NOMO-1 treated with DMSO at 0.1 percent for 48 hours (cell line): Measurements from ENCODE around the gene SIT1.
A peak's percentile ranks its signal among the peaks of the same experiment; 100 is the strongest.

Experiments used
- DNase-seq: peaks from one replicate; lab custom pipeline; 2025; ENCODE audit not compliant: unreplicated experiment; lab: John Stamatoyannopoulos, UW

SIT1 gene

DNA sequence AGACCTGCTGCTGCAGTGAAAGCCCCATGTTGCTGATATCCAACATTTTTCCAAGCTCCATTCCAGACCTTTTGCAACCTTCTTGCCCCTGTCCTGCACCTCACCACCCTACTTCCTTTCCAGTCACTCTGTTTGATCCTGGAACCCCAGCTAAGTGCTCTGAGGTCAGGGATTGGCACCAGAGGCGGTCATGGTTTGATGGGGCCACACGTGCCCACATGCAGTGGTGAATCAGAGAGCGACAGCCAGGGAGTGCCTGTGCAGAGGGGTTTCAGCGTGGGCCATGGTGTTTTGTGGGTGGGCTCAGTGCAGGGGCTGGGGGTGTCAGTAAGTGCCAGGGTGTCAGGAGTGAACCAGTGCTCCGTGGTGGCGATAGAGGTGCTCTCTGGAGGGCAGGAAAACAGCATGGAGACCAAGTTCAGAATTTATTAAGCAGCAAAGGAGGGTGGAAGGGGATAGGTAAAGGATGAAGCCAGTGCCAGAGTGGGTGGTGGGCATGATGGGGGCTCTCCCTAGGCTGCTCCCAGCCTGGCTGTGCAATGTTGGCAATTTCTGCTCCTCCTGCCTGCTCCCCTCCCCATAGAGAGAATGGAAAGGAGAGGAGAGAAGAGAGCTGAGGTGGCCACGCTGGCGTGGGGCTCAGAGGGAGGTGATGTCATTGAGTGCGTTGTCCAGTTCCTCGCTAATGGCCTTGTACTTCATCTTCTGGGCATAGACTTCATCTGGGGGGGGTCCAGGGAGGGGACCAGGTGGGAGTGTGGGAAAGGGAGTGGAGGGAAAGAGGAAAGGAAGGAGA is 32.0 kb upstream of the SIT1 start:
- DNase-seq = no peak

DNA sequence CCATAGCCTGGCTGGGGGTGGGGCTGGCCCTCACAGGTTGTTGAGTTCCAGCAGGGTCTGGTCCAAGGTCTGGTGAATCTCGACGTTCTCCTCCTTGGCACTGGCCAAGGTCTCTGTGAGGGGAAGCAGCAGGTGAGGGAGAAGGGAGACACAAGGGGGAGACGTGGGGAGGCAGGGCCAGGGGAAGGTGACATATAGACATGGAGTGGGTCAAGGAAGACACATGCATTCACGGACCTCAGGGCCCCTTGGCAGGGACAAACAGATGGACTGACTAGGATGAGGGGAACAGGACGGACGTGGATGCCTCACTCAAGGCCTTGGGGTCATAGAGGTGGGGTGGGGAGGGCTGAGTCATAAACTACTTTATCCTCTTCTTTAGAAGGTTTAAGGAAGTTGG is 31.3 kb upstream of the SIT1 start:
- DNase-seq = no peak

DNA sequence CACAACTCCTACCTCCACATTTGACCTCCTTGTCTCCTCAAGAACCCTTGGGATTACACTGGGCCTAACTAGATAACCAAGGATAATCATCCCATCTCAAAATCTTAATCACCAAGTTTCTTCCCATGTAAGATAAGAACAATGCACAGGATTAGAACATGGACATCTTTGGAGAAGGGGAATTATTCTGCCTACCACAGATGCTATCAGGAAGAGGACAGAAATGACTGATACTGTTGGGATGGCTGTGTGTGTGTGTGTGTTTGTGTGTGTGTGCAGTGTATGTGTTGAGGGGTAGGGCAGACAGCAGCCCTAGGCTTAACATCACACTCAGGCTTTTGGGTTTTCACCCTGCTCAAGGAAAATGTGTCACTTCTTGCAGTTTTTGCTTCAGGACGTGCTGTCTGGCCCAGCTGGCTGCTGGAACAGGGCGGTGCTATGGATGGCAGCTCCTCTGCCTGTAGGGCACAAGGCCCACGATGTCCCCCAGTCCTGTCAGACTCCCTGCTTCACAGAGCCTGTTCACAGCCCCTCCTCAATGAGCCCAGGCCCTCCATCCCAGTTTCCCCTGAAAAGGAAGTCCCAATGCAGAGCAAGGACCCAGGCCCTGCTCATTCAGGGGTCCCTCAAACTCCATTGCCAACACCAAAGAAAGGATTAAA is 30.7 kb upstream of the SIT1 start:
- no peak for DNase-seq

DNA sequence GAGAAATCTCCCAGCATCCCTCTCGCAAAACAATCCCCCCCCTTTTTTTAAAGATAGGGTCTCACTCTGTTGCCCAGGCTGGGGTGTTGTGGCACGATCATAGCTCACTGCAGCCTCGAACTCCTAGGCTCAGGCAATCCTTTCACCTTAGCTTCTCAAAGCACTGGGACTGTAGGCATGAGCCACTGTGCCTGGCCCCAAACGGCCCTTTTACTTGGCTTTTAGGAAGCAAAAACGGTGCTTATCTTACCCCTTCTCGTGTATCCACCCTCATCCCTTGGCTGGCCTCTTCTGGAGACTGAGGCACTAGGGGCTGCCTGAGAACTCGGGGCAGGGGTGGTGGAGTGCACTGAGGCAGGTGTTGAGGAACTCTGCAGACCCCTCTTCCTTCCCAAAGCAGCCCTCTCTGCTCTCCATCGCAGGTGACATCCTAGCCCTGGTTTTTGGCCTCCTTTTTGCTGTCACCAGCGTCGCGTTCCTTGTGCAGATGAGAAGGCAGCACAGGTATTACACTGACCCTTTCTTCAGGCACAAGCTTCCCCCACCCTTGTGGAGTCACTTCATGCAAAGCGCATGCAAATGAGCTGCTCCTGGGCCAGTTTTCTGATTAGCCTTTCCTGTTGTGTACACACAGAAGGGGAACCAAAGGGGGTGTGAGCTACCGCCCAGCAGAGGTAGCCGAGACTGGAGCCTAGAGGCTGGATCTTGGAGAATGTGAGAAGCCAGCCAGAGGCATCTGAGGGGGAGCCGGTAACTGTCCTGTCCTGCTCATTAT is 29.8 kb upstream of the SIT1 start:
- no peak for DNase-seq

DNA sequence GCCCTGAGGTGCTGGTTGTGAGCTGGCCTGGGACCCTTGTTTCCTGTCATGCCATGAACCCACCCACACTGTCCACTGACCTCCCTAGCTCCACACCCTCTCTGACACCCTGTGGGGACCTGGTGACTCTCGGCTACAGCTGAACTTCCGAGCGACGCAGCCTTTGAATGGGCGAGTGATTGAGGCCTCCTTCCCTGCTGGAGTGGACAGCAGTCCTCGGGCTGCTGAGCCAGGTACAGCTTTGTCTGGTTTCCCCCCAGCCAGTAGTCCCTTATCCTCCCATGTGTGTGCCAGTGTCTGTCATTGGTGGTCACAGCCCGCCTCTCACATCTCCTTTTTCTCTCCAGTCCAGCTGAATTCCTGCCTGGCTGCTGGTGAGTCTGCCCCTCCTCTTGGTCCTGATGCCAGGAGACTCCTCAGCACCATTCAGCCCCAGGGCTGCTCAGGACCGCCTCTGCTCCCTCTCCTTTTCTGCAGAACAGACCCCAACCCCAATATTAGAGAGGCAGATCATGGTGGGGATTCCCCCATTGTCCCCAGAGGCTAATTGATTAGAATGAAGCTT is 29.1 kb upstream of the SIT1 start:
- DNase-seq = no peak

DNA sequence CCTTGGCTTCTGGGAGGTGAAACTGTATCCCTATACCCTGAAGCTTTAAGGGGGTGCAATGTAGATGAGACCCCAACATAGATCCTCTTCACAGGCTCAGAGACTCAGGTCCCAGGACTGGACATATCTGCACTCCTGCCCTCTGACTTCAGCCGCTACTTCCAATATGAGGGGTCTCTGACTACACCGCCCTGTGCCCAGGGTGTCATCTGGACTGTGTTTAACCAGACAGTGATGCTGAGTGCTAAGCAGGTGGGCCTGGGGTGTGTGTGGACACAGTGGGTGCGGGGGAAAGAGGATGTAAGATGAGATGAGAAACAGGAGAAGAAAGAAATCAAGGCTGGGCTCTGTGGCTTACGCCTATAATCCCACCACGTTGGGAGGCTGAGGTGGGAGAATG is 28.4 kb upstream of the SIT1 start:
- no peak for DNase-seq

DNA sequence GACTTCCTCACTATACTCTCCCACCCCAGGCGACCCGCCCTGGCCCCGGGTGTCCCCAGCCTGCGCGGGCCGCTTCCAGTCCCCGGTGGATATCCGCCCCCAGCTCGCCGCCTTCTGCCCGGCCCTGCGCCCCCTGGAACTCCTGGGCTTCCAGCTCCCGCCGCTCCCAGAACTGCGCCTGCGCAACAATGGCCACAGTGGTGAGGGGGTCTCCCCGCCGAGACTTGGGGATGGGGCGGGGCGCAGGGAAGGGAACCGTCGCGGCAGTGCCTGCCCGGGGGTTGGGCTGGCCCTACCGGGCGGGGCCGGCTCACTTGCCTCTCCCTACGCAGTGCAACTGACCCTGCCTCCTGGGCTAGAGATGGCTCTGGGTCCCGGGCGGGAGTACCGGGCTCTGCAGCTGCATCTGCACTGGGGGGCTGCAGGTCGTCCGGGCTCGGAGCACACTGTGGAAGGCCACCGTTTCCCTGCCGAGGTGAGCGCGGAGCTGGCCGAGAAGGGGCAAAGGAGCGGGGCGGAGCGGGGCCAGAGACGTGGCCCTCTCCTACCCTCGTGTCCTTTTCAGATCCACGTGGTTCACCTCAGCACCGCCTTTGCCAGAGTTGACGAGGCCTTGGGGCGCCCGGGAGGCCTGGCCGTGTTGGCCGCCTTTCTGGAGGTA is 25.1 kb upstream of the SIT1 start:
- no peak for DNase-seq

DNA sequence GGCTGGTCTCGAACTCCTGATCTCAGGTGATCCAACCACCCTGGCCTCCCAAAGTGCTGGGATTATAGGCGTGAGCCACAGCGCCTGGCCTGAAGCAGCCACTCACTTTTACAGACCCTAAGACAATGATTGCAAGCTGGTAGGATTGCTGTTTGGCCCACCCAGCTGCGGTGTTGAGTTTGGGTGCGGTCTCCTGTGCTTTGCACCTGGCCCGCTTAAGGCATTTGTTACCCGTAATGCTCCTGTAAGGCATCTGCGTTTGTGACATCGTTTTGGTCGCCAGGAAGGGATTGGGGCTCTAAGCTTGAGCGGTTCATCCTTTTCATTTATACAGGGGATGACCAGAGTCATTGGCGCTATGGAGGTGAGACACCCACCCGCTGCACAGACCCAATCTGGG is 24.5 kb upstream of the SIT1 start:
- DNase-seq = no peak

DNA sequence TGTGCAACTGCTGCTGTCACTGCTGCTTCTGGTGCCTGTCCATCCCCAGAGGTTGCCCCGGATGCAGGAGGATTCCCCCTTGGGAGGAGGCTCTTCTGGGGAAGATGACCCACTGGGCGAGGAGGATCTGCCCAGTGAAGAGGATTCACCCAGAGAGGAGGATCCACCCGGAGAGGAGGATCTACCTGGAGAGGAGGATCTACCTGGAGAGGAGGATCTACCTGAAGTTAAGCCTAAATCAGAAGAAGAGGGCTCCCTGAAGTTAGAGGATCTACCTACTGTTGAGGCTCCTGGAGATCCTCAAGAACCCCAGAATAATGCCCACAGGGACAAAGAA is 23.3 kb upstream of the SIT1 start:
- DNase-seq = no peak

DNA sequence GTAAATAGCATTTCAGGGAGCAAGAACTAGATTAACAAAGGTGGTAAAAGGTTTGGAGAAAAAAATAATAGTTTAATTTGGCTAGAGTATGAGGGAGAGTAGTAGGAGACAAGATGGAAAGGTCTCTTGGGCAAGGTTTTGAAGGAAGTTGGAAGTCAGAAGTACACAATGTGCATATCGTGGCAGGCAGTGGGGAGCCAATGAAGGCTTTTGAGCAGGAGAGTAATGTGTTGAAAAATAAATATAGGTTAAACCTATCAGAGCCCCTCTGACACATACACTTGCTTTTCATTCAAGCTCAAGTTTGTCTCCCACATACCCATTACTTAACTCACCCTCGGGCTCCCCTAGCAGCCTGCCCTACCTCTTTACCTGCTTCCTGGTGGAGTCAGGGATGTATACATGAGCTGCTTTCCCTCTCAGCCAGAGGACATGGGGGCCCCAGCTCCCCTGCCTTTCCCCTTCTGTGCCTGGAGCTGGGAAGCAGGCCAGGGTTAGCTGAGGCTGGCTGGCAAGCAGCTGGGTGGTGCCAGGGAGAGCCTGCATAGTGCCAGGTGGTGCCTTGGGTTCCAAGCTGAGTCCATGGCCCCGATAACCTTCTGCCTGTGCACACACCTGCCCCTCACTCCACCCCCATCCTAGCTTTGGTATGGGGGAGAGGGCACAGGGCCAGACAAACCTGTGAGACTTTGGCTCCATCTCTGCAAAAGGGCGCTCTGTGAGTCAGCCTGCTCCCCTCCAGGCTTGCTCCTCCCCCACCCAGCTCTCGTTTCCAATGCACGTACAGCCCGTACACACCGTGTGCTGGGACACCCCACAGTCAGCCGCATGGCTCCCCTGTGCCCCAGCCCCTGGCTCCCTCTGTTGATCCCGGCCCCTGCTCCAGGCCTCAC is 22.6 kb upstream of the SIT1 start, which contains the start of gene CA9:
TSS of gene CA9 (plus strand) at position 797 of the 893 bp plus-strand sequence. CDS start at position 829, 32 bp downstream.
- DNase-seq = no peak

DNA sequence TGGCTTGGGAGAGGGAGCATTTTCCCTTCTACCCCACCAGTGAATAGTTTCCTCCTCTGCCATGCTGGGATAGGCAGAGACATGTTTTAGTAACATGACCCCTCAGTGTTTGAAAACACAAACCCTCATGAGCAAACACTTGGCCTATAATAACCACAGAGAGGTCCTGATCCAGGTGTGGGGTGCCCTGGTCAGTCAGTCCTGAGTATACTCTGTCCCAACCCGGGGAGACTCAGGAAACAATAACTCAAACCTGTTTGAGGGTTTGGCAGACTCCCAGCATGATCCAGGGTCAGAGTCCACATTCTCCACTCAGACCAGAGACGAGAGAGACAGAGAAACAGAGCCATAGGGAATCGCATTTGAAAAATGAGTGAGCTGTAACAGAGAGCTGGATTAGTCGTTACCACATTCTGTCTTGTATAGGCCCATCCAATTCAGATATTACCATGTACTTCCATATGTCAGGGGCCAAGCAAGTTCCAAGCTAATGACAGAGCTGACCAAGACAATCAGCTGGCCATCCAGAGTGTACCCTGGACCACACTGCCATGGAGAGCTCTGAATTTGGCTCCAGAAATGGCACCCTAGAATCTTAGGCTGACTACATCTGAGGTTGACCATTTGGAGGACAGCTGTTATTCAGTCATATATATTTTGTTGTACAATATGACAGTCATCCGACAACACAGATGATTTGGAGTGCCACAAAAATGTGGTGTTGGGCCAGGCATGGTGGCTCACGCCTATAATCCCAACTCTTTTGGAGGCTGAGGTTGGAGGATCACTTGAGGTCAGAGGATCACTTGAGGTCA is 18.8 kb upstream of the SIT1 start:
- no peak for DNase-seq

DNA sequence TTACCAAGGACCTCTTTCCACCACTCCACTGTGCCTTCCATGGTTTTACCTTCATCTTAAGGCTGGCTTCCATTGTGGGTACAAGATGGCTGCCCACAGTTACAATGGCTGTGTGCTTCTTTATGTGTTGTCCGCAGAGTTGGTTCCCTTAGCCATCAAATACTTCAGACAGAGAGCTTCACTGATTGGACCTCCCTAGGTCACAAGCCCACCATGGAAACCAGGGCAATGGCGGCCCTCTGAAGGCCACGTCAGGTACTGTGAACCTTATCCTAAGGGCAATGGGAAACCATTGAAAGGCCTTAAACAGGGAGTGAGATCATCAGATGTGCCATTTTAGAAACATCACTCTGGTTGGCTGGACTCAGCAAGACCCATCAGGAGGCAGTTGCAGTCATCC is 17.2 kb upstream of the SIT1 start:
- no peak for DNase-seq

DNA sequence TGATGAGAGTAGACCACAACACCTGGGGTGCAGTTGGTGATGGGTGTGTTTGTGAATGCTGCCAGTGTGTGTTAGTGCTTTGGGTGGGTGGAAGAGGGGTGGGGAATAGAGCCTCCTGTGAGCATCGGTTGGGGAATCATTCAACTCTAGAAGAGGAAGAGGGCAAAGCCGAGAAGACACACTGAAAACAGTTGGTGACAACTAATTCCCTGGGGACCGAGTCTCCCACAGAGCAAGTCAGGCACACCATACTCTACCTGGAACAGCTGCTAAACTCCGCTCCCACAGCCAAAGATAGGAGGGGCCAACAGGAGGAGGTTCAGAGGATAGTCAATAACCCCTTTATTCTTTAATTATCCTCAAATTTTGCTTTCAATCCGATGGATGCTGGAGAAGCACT is 15.8 kb upstream of the SIT1 start:
- no peak for DNase-seq

DNA sequence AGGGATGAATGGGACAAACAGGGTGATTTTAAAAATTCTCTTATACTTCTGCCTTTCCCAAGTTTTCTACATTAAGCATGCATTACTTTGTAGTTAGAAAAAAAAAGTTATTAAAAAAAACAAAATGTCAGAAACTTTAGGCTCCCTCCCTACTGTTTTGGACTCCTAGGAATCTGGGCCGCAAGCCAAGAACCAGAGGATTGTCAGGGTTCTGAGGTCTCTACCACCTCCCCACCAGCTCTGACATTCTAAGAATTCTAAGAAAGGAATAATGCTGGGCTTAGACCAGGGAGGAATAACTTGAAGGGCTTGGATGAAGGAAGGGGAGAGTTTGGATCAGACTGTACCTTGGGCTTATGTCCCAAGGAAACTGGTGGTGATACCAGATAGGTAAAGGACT is 15.3 kb upstream of the SIT1 start:
- DNase-seq = no peak

DNA sequence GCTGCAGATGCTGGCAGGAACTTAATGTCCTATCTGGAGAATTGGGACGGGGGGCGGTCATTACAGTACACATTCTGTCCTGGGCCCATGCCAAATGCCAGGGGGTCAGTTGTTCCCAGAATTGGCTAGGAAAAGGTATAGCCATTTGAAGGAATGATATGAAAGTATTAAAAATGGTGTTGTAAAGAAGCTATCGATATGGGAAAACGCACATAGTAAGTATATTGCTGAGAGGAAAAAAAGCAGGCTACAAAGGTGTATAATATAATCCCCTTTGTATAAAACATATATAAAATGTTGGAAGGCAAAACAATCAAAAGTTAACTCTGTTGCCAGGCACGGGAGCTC is 14.7 kb upstream of the SIT1 start:
- DNase-seq = no peak

DNA sequence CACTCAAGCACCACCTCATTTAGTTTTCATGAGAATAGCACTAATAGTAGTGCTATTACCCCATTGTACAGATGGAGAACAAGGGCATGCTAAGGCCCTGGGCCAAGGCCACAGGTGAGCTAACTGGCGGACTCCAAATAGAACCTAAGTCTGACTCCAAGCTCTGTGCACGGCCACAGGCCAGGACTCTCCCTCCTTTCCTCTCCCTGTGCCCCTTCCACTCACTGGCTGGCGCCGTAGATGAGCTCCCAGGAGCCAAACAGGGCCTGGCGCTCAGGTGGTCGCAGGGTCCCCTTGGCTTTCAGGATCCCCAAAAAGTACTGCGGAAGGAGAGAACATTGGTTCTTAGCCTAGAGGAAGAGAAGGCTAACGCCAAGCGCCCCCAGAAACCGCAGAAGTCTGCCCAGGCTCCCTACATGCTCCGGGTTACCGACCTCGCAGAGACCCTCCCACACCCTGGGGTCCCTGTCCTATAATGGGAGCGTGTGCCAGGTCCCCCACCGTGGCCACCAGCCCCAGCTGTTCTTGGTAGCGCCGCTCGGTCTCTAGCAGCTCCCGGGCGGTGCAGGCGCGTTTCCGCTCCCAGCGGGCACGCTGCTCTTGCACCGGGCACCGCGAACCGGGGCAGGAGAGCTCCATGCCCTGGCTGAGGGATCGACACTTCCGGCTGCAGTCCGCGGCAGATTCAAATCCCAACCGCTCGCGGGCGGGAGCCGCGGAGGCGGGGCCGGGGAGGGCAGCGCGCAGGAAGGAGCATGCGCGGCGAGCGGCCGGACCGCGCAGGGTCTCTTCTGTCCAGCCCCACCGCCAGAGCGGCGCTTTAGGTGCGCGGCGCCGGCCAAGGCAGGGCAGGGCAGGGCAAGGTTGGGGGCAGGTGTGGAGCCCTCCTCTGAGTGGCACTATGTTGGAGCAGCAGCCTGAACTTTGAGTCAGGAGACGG is 14.1 kb upstream of the SIT1 start, which contains the start of gene ARHGEF39:
TSS of gene ARHGEF39 (minus strand) at position 665 of the 940 bp plus-strand sequence. CDS start at position 639, 26 bp downstream.
- DNase-seq = peak; percentile 81

DNA sequence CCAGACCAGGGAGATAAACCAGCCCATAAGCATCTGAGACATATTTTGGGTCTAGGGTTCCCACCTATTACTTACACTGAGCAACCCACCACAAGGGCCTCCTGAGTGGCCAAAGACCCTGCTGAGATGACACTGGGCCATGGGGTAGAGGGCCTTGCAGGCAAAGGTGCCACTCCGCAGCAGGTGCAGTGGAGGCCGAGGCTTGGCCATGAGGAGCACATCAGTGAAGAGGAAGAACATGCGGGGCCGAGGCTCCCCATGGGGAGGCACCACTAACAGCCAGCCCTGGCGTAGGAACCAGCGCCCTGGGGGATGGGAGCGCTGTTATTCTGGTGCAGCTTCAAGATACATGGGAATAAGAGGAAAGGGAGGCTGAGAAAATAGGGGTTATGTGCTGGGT is 11.7 kb upstream of the SIT1 start:
- no peak for DNase-seq

DNA sequence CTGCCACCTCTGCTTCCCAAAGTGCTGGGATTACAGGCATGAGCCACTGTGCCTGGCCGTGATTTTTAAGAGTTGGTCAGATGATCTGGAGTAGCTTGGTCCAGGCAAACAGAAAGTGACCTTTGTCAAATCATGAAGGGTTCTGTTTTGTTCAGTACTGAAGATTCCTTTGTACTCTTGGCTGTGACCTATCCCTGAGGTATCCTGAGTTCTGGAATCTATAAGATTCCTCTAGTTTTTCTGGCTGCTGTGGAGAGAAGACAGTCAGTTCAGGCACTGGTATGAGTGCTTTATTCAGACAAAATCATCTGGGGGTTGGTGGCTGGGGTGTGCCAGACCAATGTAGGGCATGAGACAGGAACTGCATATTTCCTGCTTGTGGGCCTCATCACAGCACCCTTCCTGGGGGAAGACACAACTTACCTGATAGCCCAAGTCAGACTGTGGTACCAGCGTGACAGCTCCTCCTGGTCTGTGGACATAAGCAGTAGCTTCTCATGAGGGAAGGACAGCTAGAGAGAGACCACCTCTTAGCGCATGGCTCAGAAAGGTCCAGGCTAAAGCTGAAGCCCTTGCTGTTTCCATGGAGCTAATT is 11.1 kb upstream of the SIT1 start:
- no peak for DNase-seq
